ENCODE measurements around the gene TMEM100. TPM values are rescaled to one million over a fixed set of nuclear protein-coding genes. Genes with fewer than 3 reads are reported as not detected.

Gene TMEM100
- total and polyA plus RNA-seq, 2 experiments from 2014 or later = 0.39 TPM; not detected in 1

- Histone ChIP-seq H3K4me1 (ENCODE audit: low read depth) (peaks cover 16% of the 10 kb centered on the region), H3K36me3 (no peaks in the 10 kb centered on the region), H3K27ac (no peak overlapping the region), H3K9me3 (ENCODE audit: low read depth) (no peaks in the 10 kb centered on the region), H3K27me3 (no peaks in the 10 kb centered on the region), H3K4me3 (no peak overlapping the region)
- TF ChIP-seq CTCF (IDR thresholded peaks at IDR 0.05; ENCODE audit: low read depth, low read length) = no peak
- peak in 1 of 2 donors; percentile 9 for DNase-seq (ENCODE audit: low read depth in 1 of 2, low spot score in 1 of 2)
Measured at GRCh38 chr17:55694286-55694910, 28.3 kb downstream of the TMEM100 start.

DNA sequence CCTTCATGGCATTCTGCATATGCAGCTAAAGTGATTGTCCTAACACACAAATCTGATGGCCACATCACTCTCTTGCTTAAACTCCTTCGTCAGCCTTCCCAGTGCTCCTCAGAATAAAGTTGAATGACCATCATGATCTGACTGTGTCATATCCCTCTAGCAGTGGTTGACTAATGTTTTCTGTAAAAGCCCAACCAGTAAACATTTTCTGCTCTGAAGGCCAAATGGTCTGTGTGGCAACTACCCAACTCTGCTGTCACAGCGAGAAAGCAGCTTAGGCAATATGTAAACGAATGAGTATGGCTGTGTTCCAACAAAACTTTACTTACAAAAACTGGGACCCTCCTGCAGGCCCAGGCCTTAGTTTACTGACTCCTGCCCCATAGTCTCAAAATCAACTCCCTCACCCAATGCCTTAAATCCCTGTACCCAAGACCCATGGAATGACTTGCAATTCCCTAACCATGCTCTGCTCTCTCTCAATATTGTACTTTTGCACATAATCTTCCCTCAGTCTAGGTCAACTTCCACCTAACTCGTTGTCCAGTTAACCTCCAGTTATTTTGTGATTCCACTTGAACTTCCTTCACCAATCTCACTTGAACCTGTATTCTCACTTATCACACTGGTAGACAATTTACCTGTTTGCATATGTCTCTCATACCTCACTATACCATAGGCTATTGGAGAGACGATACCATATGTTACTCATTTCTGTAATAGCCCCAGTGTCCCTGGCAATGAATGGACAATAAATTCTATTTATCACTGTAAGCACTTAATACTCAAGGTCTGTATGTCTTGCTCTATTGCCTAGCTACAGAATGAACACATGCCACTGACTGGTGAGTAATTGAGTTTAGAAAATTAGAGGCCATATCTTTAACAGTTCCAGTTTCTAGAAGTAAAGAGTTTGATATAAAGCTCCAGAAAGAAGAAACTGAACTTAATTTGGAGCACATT is 29.1 kb downstream of the TMEM100 start:
- DNase-seq (ENCODE audit: low read depth in 1 of 2, low spot score in 1 of 2) = peak in 1 of 2 donors; percentile 51
- Histone ChIP-seq H3K4me1 (ENCODE audit: low read depth) (peaks cover 16% of the 10 kb centered on the region), H3K27me3 (no peaks in the 10 kb centered on the region), H3K36me3 (no peaks in the 10 kb centered on the region), H3K4me3 (no peak overlapping the region), H3K27ac (no peak overlapping the region), H3K9me3 (ENCODE audit: low read depth) (no peaks in the 10 kb centered on the region)
- TF ChIP-seq CTCF (IDR thresholded peaks at IDR 0.05; ENCODE audit: low read depth, low read length) = no peak

DNA sequence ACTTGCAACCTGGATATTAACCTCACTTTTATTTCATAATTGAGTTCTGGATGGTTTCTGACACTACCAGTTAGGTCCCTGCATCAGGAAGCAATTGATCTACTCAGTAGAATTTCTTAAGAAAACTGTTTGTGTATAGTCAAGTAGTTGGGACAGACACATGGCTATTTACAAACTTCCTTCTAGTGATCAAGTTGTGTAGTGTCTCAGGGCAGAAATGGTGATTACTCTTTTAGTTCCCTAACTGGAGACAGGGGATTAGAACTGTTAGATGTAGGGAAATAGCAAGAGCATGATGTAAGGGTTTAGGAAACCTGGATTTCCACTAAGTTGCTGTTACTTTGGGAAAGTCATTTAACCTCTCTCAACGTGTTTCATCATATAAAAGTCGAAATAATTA is 30.4 kb downstream of the TMEM100 start:
- no peak for DNase-seq (ENCODE audit: low read depth in 1 of 2, low spot score in 1 of 2)
- Histone ChIP-seq H3K9me3 (ENCODE audit: low read depth) (no peaks in the 10 kb centered on the region), H3K27ac (no peak overlapping the region), H3K4me3 (no peak overlapping the region), H3K36me3 (no peaks in the 10 kb centered on the region), H3K4me1 (ENCODE audit: low read depth) (peaks cover 16% of the 10 kb centered on the region), H3K27me3 (no peaks in the 10 kb centered on the region)
- TF ChIP-seq CTCF (IDR thresholded peaks at IDR 0.05; ENCODE audit: low read depth, low read length) = no peak

GRCh38 chr17:55691666-55692065 is 31.0 kb downstream of the TMEM100 start:
- no peak overlapping the region for H3K4me3 ChIP-seq
- peak in 1 of 2 donors; percentile 66 for DNase-seq (ENCODE audit: low read depth in 1 of 2, low spot score in 1 of 2)
- H3K4me1 ChIP-seq (ENCODE audit: low read depth) = peaks cover 16% of the 10 kb centered on the region
- H3K27me3 ChIP-seq = no peaks in the 10 kb centered on the region
- H3K36me3 ChIP-seq = no peaks in the 10 kb centered on the region
- TF ChIP-seq CTCF (IDR thresholded peaks at IDR 0.05; ENCODE audit: low read depth, low read length) = no peak
- H3K9me3 ChIP-seq (ENCODE audit: low read depth) = no peaks in the 10 kb centered on the region
- no peak overlapping the region for H3K27ac ChIP-seq

- H3K27ac ChIP-seq = no peak overlapping the region
- H3K4me3 ChIP-seq = no peak overlapping the region
- peak in 1 of 2 donors; percentile 24 for DNase-seq (ENCODE audit: low read depth in 1 of 2, low spot score in 1 of 2)
- no peaks in the 10 kb centered on the region for H3K36me3 ChIP-seq
- TF ChIP-seq CTCF (IDR thresholded peaks at IDR 0.05; ENCODE audit: low read depth, low read length) = no peak
- no peaks in the 10 kb centered on the region for H3K27me3 ChIP-seq
- H3K4me1 ChIP-seq (ENCODE audit: low read depth) = peaks cover 16% of the 10 kb centered on the region
- H3K9me3 ChIP-seq (ENCODE audit: low read depth) = no peaks in the 10 kb centered on the region
Measured at GRCh38 chr17:55690105-55690508, 32.6 kb downstream of the TMEM100 start.
